Stomach (tissue), 9 donors: ENCODE measurements around the gene CDYL. TPM values are rescaled to one million over a fixed set of nuclear protein-coding genes. Genes with fewer than 3 reads are reported as not detected.

Experiments
- DNase-seq, 2 donors: peaks; one replicate each; pipeline versions ENCODE4 v3.0.0 to v3.0.0-alpha.2; 2013 to 2019
- H3K27ac ChIP-seq, 5 donors: fragments of 200-600 bp in 4 of 5; sonication (generic) in 4 of 5; one replicate each; pipeline ENCODE4 v1.5.1; 2013 to 2019; ENCODE audit warnings: mild to moderate bottlenecking in 1 of 5, moderate library complexity in 1 of 5
- H3K27me3 ChIP-seq, 3 donors: fragments of 200-600 bp; sonication (generic); one replicate each; pipeline ENCODE4 v1.5.1; 2017 to 2019; ENCODE audit warnings: mixed run types in 1 of 3
- H3K36me3 ChIP-seq, 4 donors: fragments of 200-600 bp; sonication (generic); 1 replicate in 3 of 4; 2 replicates in 1 of 4; pipeline ENCODE4 v1.5.1; 2016 to 2019
- H3K4me1 ChIP-seq, 4 donors: fragments of 200-600 bp; sonication (generic); one replicate each; pipeline ENCODE4 v1.5.1; 2016 to 2019
- H3K4me3 ChIP-seq, 4 donors: fragments of 200-600 bp; sonication (generic) in 3 of 4; one replicate each; pipeline ENCODE4 v1.5.1; 2016 to 2019; ENCODE audit warnings: mild to moderate bottlenecking in 1 of 4
- H3K9me3 ChIP-seq, 4 donors: fragments of 200-600 bp; sonication (generic); one replicate each; pipeline ENCODE4 v1.5.1; 2016 to 2019
- EP300 ChIP-seq: sonication (generic); formaldehyde crosslinking; IDR thresholded peaks from one replicate; pipeline ENCODE4 v1.6.1; 2017; ENCODE audit warnings: antibody characterized with exemption
- POLR2A ChIP-seq, 4 donors: fragments of 450-650 bp; IDR thresholded peaks; one replicate each; pipeline ENCODE4 v1.6.1; 2016; ENCODE audit warnings: antibody characterized with exemption in 4 of 4, control low read depth in 2 of 4, mild to moderate bottlenecking in 1 of 4, moderate library complexity in 1 of 4
- POLR2AphosphoS5 ChIP-seq, 3 donors: sonication (generic); formaldehyde crosslinking; IDR thresholded peaks; one replicate each; pipeline ENCODE4 v1.6.1; 2016; ENCODE audit warnings: antibody characterized with exemption in 3 of 3
- WGBS, 5 donors: extraction: QIAGEN DNeasy Blood & Tissue Kit in 3 of 5; methylation state at CpG; one replicate each; pipeline versions ENCODE4 v1.1.5 to v1.1.7; 2013 to 2018; 5-methylcytosine and 5-hydroxymethylcytosine counted together
- intact Hi-C: fragments of 100-400 bp; cut with DNase I; formaldehyde crosslinking; loops from one replicate; pipeline ENCODE4 v1.15.1; 2023; ENCODE audit warnings: low total_unique reads
- polyA plus RNA-seq, 3 donors: library from polyadenylated mRNA; stranded (reverse); fragments of 200-250 nt; gene quantifications; one replicate each; pipeline ENCODE4 v1.2.3, GENCODE V29; 2013
- total RNA-seq, 5 donors: library from RNA; depleted of rRNA; stranded (reverse); fragments of >200 nt; gene quantifications; one replicate each; pipeline versions ENCODE4 v1.1.0 to v1.2.3, GENCODE V29; 2014 to 2016
- TF ChIP-seq, protein P1 (sequence below), 7 experiments: fragments of 450-650 bp in 4 of 7; fragments of 200-600 bp in 3 of 7; sonication (generic) in 3 of 7; IDR thresholded peaks; one replicate each; pipeline ENCODE4 v1.5.1; 2016 to 2019; ENCODE audit warnings: antibody characterized with exemption in 7 of 7, control low read depth in 2 of 7, mild to moderate bottlenecking in 1 of 7
- donor health status: healthy with polysubstance abuse.
- donor health status: Bipolar disorder and iron deficiency.
- donor health status: healthy.

CDYL gene
- total and polyA plus RNA-seq, 8 donors: 6.2 to 226 (median 18.4) TPM

DNA sequence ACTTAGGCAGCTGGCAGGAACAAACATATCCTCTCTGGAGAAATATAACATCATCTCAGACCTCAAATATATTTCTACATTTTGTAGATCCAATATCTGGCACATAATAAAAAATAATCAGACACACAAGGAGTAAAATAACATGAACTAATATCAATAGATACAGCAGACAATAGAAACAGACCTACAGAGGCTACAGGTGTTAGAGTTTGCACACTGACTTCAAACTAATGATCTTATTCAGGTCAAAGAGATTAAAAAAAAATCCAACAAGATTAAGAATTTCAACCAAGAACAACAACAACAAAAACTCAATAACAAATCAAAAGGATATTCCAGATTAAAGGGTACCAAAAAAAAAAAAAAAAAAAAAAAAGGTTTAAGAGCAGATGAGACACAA lies 13.9 kb upstream of the CDYL start:
- TF ChIP-seq POLR2A (IDR thresholded peaks at IDR 0.05) (no peak), EP300 (no peak), POLR2AphosphoS5 (IDR thresholded peaks at IDR 0.05) (no peak)
- TF ChIP-seq, protein P1, sequence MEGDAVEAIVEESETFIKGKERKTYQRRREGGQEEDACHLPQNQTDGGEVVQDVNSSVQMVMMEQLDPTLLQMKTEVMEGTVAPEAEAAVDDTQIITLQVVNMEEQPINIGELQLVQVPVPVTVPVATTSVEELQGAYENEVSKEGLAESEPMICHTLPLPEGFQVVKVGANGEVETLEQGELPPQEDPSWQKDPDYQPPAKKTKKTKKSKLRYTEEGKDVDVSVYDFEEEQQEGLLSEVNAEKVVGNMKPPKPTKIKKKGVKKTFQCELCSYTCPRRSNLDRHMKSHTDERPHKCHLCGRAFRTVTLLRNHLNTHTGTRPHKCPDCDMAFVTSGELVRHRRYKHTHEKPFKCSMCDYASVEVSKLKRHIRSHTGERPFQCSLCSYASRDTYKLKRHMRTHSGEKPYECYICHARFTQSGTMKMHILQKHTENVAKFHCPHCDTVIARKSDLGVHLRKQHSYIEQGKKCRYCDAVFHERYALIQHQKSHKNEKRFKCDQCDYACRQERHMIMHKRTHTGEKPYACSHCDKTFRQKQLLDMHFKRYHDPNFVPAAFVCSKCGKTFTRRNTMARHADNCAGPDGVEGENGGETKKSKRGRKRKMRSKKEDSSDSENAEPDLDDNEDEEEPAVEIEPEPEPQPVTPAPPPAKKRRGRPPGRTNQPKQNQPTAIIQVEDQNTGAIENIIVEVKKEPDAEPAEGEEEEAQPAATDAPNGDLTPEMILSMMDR (IDR thresholded peaks at IDR 0.05): no peak
- no peak overlapping the region for H3K4me3 ChIP-seq
- no peaks in the 10 kb centered on the region for H3K36me3 ChIP-seq
- peaks cover 0 to 24% (median 11%) of the 10 kb centered on the region in 4 donors for H3K9me3 ChIP-seq
- no peak overlapping the region for H3K27ac ChIP-seq
- no peaks in the 10 kb centered on the region for H3K27me3 ChIP-seq
- intact Hi-C loops: no loop called here
- DNase-seq: no peak
- no peaks in the 10 kb centered on the region for H3K4me1 ChIP-seq

DNA sequence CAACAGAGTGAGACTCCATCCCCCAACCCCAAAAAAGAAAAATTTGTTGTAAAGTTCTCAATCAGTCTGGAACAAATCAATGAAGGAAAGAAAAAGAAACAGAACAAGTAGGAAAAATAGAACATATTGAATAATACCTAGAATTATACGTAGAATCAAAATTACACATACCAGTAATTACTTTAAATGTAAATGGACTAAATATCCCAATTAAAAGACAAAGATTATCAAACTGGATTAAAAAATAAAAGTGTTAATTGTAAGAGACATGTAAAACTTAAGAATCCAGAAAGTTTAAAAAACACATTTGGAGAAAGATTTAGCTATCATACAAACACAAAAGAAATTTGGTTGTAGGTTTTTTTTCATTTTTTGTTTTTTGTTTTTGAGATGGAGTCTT lies 12.3 kb upstream of the CDYL start:
- no peaks in the 10 kb centered on the region for H3K27me3 ChIP-seq
- intact Hi-C loops: no loop called here
- peaks cover 0 to 24% (median 11%) of the 10 kb centered on the region in 4 donors for H3K9me3 ChIP-seq
- WGBS, 5 donors: 85 to 98% (median 94%) methylated on average over 1 of the region's 1 CpG
- no peaks in the 10 kb centered on the region for H3K4me1 ChIP-seq
- no peaks in the 10 kb centered on the region for H3K36me3 ChIP-seq
- H3K4me3 ChIP-seq: no peak overlapping the region
- no peak overlapping the region for H3K27ac ChIP-seq
- no peak for DNase-seq
- TF ChIP-seq, protein P1 (IDR thresholded peaks at IDR 0.05): no peak
- TF ChIP-seq EP300 (no peak), POLR2AphosphoS5 (IDR thresholded peaks at IDR 0.05) (no peak)

DNA sequence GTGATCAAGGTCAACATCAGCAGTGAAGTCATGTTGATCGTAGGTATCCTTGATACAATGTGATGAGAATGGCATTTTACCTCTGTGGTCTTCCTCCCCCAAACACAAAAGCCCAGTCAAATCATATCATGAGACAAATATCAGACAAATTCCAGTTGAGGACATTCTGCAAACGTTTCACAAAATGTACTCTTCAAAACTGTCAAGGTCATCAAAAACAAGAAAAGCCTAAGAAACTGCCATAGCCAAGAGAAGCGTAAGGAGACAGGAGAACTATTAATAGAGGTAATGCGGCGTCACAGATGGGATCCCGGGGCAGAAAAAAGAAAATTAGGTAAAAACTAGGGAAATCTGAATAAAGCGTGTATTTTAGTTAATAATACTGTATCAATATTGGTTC lies 7.4 kb upstream of the CDYL start:
- no peaks in the 10 kb centered on the region for H3K36me3 ChIP-seq
- H3K9me3 ChIP-seq: peaks cover 0 to 10% (median 7%) of the 10 kb centered on the region in 4 donors
- WGBS, 5 donors: 80 to 86% (median 83%) methylated on average over 7 of the region's 7 CpGs
- intact Hi-C loops: no loop called here
- H3K4me3 ChIP-seq: no peak overlapping the region
- H3K27ac ChIP-seq: no peak overlapping the region
- no peak for DNase-seq
- TF ChIP-seq, protein P1 (IDR thresholded peaks at IDR 0.05): no peak
- TF ChIP-seq POLR2A (IDR thresholded peaks at IDR 0.05) (no peak), EP300 (no peak), POLR2AphosphoS5 (IDR thresholded peaks at IDR 0.05) (no peak)
- H3K4me1 ChIP-seq: no peaks in the 10 kb centered on the region
- H3K27me3 ChIP-seq: no peaks in the 10 kb centered on the region

DNA sequence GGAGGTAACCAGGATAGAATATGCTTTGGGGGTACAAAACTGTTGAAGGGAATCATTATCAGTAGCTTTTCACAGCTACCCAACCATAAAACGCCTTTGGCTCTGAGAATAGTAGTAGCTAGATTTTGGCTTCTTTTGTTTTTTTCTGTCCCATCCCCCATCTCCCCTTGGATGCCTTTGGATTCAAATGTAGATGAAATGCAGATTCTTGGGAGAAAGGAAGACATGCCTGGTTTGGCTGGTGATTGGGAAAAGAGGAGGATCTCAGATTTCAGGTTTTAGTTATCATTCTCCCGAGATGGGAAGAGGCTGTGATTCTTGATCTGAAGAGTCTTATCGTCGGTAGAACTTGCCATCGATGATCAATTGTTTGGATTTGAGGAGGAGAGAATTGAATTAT lies 3.5 kb upstream of the CDYL start:
- Histone ChIP-seq H3K27ac (no peak overlapping the region), H3K27me3 (no peaks in the 10 kb centered on the region), H3K9me3 (no peaks in the 10 kb centered on the region), H3K4me1 (peaks cover 4 to 19% (median 11%) of the 10 kb centered on the region in 4 donors), H3K36me3 (no peaks in the 10 kb centered on the region), H3K4me3 (no peak overlapping the region)
- TF ChIP-seq EP300 (no peak), POLR2AphosphoS5 (IDR thresholded peaks at IDR 0.05) (no peak), POLR2A (IDR thresholded peaks at IDR 0.05) (no peak)
- TF ChIP-seq, protein P1 (IDR thresholded peaks at IDR 0.05): no peak
- DNase-seq: no peak
- 35 to 48% (median 47%) methylated on average over 5 of the region's 5 CpGs for WGBS, 5 donors
- intact Hi-C loops: no loop called here
